Activated CD4-positive, alpha-beta T cell treated with anti-CD3 and anti-CD28 coated beads, Interleukin-2, amount 10 ng/mL, durations not matched to agents 24 days and 14 days (primary cell): ENCODE results near the gene SCN5A. TPM values are rescaled to one million over a fixed set of nuclear protein-coding genes. Genes with fewer than 3 reads are reported as not detected.

Source experiments
- DNase-seq: peaks from one replicate; pipeline ENCODE4 v3.0.0; 2022
- H3K27ac Mint-ChIP-seq: one replicate; pipeline ENCODE4 v1.8.0; 2022; ENCODE audit warnings: mild to moderate bottlenecking, mixed read lengths
- H3K27me3 Mint-ChIP-seq: one replicate; pipeline ENCODE4 v1.8.0; 2022; ENCODE audit warnings: mixed read lengths
- H3K36me3 Mint-ChIP-seq: one replicate; pipeline ENCODE4 v1.8.0; 2022; ENCODE audit warnings: low read depth, mild to moderate bottlenecking, mixed read lengths
- H3K4me1 Mint-ChIP-seq: one replicate; pipeline ENCODE4 v1.8.0; 2021; ENCODE audit warnings: mixed read lengths
- H3K4me3 Mint-ChIP-seq: one replicate; pipeline ENCODE4 v1.8.0; 2022; ENCODE audit warnings: mild to moderate bottlenecking, moderate library complexity, mixed read lengths
- H3K9me3 Mint-ChIP-seq: one replicate; pipeline ENCODE4 v1.8.0; 2021; ENCODE audit warnings: mixed read lengths
- intact Hi-C: fragments of 100-400 bp; cut with micrococcal nuclease; formaldehyde crosslinking; loops from one replicate; pipeline ENCODE4 v1.15.1; 2023
- total RNA-seq: library from RNA; stranded (reverse); gene quantifications from 2 replicates; pipeline ENCODE4 v1.2.3, GENCODE V29; 2022

Gene SCN5A
- total RNA-seq, 1 donor from 2014 or later, result not detected

- Mint-ChIP-seq H3K27ac (no peak overlapping the region), H3K27me3 (peaks cover 8% of the 10 kb centered on the region), H3K4me3 (no peak overlapping the region), H3K9me3 (no peaks in the 10 kb centered on the region), H3K4me1 (no peaks in the 10 kb centered on the region), H3K36me3 (no peaks in the 10 kb centered on the region)
- intact Hi-C loops, result no loop called here
- DNase-seq, result no peak
Measured at GRCh38 chr3:38595393-38595792, 54.1 kb downstream of the SCN5A start.

GRCh38 chr3:38590521-38590920 is 59.0 kb downstream of the SCN5A start:
- no peaks in the 10 kb centered on the region for H3K9me3 Mint-ChIP-seq
- no peak overlapping the region for H3K27ac Mint-ChIP-seq
- peaks cover 8% of the 10 kb centered on the region for H3K27me3 Mint-ChIP-seq
- no peaks in the 10 kb centered on the region for H3K4me1 Mint-ChIP-seq
- intact Hi-C loops, result no loop called here
- no peaks in the 10 kb centered on the region for H3K36me3 Mint-ChIP-seq
- H3K4me3 Mint-ChIP-seq, result no peak overlapping the region
- DNase-seq, result no peak

DNA sequence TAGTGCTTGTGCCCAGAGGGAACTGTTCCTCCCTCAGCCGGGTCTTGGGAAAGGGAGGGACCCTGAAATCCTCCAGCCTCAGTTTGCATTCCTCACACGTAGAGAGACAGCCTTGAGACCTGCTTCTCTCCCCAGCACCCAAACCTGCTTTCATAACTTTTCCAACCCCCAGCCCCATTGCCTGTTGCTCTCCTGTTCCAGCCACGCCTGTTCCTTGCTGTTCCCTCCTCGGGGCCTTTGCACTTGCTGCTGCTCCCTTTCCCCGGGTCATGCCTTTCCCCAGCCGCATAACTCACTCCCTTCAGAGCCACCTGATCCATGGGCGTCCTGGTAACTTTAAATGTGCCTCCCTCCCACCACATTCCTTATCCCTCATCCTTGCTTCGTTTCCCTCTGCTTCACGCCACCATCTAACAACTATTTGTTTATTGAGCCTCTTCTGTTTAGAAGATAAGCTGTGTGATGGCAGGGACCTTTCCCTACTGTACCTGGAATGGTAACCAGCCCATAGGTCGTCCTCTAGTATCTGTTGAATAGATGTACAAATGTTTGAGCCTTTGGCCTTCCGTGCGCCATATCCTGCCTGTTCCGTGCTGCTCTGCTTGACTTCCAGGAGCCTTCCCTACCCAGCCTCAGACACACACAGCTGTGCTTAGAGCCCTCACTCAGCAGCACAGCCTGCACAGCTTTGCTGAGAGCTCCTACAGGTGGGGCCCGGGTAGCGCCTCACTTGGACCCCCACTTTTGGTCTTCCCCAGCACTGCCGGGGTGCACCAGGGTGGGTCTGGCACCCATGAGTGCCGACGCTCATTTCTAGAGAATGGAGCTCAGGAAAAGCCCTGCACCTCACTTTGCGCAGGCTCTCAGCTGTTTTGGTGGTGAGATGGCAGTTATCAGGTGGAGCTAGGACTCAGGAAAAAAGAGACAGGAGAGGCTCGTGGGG is 60.2 kb downstream of the SCN5A start:
- intact Hi-C loops, result no loop called here
- no peaks in the 10 kb centered on the region for H3K4me1 Mint-ChIP-seq
- DNase-seq, result no peak
- H3K27me3 Mint-ChIP-seq, result peaks cover 8% of the 10 kb centered on the region
- no peaks in the 10 kb centered on the region for H3K9me3 Mint-ChIP-seq
- H3K4me3 Mint-ChIP-seq, result no peak overlapping the region
- no peak overlapping the region for H3K27ac Mint-ChIP-seq
- no peaks in the 10 kb centered on the region for H3K36me3 Mint-ChIP-seq

- Mint-ChIP-seq H3K9me3 (no peaks in the 10 kb centered on the region), H3K36me3 (no peaks in the 10 kb centered on the region), H3K4me1 (no peaks in the 10 kb centered on the region), H3K4me3 (no peak overlapping the region), H3K27ac (no peak overlapping the region), H3K27me3 (peaks cover 4% of the 10 kb centered on the region)
- DNase-seq, result no peak
- intact Hi-C loops, result no loop called here
Measured at GRCh38 chr3:38588371-38588971, 61.0 kb downstream of the SCN5A start.

GRCh38 chr3:38587548-38588131 is 61.8 kb downstream of the SCN5A start:
- Mint-ChIP-seq H3K4me1 (no peaks in the 10 kb centered on the region), H3K27me3 (peaks cover 4% of the 10 kb centered on the region), H3K4me3 (no peak overlapping the region), H3K9me3 (no peaks in the 10 kb centered on the region), H3K36me3 (no peaks in the 10 kb centered on the region), H3K27ac (no peak overlapping the region)
- intact Hi-C loops, result no loop called here
- no peak for DNase-seq

GRCh38 chr3:38586546-38587520 is 62.7 kb downstream of the SCN5A start:
- Mint-ChIP-seq H3K4me1 (no peaks in the 10 kb centered on the region), H3K27ac (no peak overlapping the region), H3K9me3 (no peaks in the 10 kb centered on the region), H3K36me3 (no peaks in the 10 kb centered on the region), H3K27me3 (no peaks in the 10 kb centered on the region), H3K4me3 (no peak overlapping the region)
- intact Hi-C loops, result no loop called here
- DNase-seq, result no peak

- no peak for DNase-seq
- no peaks in the 10 kb centered on the region for H3K4me1 Mint-ChIP-seq
- intact Hi-C loops, result no loop called here
- H3K27ac Mint-ChIP-seq, result no peak overlapping the region
- no peaks in the 10 kb centered on the region for H3K27me3 Mint-ChIP-seq
- H3K9me3 Mint-ChIP-seq, result no peaks in the 10 kb centered on the region
- no peaks in the 10 kb centered on the region for H3K36me3 Mint-ChIP-seq
- no peak overlapping the region for H3K4me3 Mint-ChIP-seq
Measured at GRCh38 chr3:38585791-38586420, 63.6 kb downstream of the SCN5A start.

- H3K27me3 Mint-ChIP-seq, result no peaks in the 10 kb centered on the region
- H3K36me3 Mint-ChIP-seq, result no peaks in the 10 kb centered on the region
- H3K9me3 Mint-ChIP-seq, result no peaks in the 10 kb centered on the region
- no peak overlapping the region for H3K27ac Mint-ChIP-seq
- no peak overlapping the region for H3K4me3 Mint-ChIP-seq
- no peaks in the 10 kb centered on the region for H3K4me1 Mint-ChIP-seq
- no peak for DNase-seq
- intact Hi-C loops, result no loop called here
Measured at GRCh38 chr3:38583688-38584087, 65.8 kb downstream of the SCN5A start.

- H3K27ac Mint-ChIP-seq, result no peak overlapping the region
- no peaks in the 10 kb centered on the region for H3K4me1 Mint-ChIP-seq
- no peak overlapping the region for H3K4me3 Mint-ChIP-seq
- intact Hi-C loops, result no loop called here
- H3K27me3 Mint-ChIP-seq, result no peaks in the 10 kb centered on the region
- no peak for DNase-seq
- no peaks in the 10 kb centered on the region for H3K9me3 Mint-ChIP-seq
- H3K36me3 Mint-ChIP-seq, result no peaks in the 10 kb centered on the region
Measured at GRCh38 chr3:38582941-38583645, 66.4 kb downstream of the SCN5A start.

DNA sequence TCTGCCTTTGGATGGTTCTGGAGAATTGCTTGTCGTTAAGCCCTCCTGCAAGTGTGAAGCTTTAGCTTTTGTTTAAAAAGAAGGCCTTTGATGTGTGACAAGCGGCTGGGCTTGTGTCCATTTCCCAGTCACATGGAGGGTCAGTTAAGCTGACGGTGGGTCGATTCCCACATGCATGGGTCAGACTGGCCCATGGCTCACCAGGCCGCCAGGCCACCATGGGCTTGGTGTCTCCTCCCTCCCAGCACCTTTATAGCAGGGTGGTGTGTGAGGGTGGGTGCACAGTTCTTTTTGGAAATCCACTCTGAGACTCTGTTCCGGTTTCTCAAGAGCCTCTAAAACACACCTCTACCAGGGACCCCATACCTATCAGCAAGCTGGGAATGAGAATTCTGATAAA is 67.2 kb downstream of the SCN5A start:
- no peaks in the 10 kb centered on the region for H3K27me3 Mint-ChIP-seq
- no peaks in the 10 kb centered on the region for H3K4me1 Mint-ChIP-seq
- no peaks in the 10 kb centered on the region for H3K9me3 Mint-ChIP-seq
- no peaks in the 10 kb centered on the region for H3K36me3 Mint-ChIP-seq
- no peak overlapping the region for H3K4me3 Mint-ChIP-seq
- intact Hi-C loops, result no loop called here
- no peak overlapping the region for H3K27ac Mint-ChIP-seq
- DNase-seq, result no peak

GRCh38 chr3:38581774-38582173 is 67.7 kb downstream of the SCN5A start:
- Mint-ChIP-seq H3K36me3 (no peaks in the 10 kb centered on the region), H3K27ac (no peak overlapping the region), H3K4me3 (no peak overlapping the region), H3K4me1 (no peaks in the 10 kb centered on the region), H3K9me3 (no peaks in the 10 kb centered on the region), H3K27me3 (no peaks in the 10 kb centered on the region)
- DNase-seq, result no peak
- intact Hi-C loops, result no loop called here

GRCh38 chr3:38580450-38581382 is 68.8 kb downstream of the SCN5A start:
- Mint-ChIP-seq H3K36me3 (no peaks in the 10 kb centered on the region), H3K9me3 (no peaks in the 10 kb centered on the region), H3K4me3 (no peak overlapping the region), H3K4me1 (no peaks in the 10 kb centered on the region), H3K27ac (no peak overlapping the region), H3K27me3 (no peaks in the 10 kb centered on the region)
- no peak for DNase-seq
- intact Hi-C loops, result no loop called here
